Glomerular endothelial cell (primary cell): ENCODE results near the gene C19orf73. TPM values are rescaled to one million over a fixed set of nuclear protein-coding genes. Genes with fewer than 3 reads are reported as not detected.

Experiments used
- DNase-seq: peaks from one replicate; pipeline ENCODE4 v3.0.0-alpha.2; 2011; ENCODE audit warnings: low read depth, low spot score; ENCODE audit errors: extremely low read depth
- total RNA-seq: library from RNA; depleted of rRNA; stranded (reverse); fragments of >200 nt; gene quantifications from 2 replicates; pipeline ENCODE4 v1.2.3, GENCODE V29; 2015

Gene C19orf73
- total RNA-seq, 1 donor from 2014 or later = 3.3 TPM

DNA sequence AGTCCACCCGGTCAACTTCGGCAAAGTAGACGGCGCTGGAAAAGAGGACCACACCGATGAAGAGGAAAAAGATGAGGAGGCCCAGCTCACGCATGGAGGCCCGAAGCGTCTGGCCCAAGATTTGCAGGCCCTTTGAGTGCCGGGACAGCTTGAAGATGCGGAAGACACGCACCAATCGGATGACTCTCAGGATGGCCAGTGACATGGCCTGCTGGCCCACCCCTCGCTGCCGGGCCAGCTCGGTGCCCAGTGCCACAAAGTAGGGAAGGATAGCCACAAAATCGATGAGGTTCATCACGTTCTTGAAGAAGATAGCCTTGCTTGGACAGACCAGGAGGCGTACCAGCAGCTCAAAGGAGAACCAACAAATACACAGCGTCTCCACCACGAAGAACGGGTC, 48.5 kb downstream of the C19orf73 start:
- DNase-seq = no peak

DNA sequence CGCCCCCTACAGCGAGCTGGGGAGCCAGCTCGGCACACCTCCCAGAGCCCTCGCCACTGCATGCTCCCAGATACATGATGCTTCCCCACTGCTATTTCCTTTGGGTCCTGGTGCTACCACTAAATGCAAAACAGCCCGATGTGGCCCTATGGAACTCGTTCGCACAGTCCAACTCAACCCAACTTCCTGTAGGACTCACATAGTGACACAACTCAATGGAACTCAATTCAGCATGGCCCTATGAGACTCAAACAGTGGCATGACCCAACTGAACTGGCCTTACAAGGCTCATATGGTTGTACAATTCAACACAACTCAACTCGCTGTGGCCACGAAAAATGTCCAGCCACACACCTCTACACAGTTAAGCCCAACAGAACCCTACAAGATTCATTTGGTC, 49.9 kb downstream of the C19orf73 start:
- DNase-seq = no peak

Other genes with a start within 250 kb of the C19orf73 start
- gene PPP1R15A, start 246.7 kb downstream of the C19orf73 start, total RNA-seq = 74.2 and 82.8 TPM in 2 replicates
- 0.19 TPM in 1 of 2 replicates, not detected in the other for gene TULP2, start 220.4 kb downstream of the C19orf73 start, total RNA-seq
- gene NUCB1, start 218.8 kb downstream of the C19orf73 start, total RNA-seq = 446 and 494 TPM in 2 replicates
- not detected in 2 replicates for gene DHDH, start 185.4 kb downstream of the C19orf73 start, total RNA-seq
- 208 and 237 TPM in 2 replicates for gene BAX, start 164.3 kb downstream of the C19orf73 start, total RNA-seq
- 2,985 and 5,472 TPM in 2 replicates for gene FTL, start 153.8 kb downstream of the C19orf73 start, total RNA-seq
- 40.0 and 41.5 TPM in 2 replicates for gene GYS1, start 125.8 kb downstream of the C19orf73 start, total RNA-seq
- 132 and 133 TPM in 2 replicates for gene RUVBL2, start 125.3 kb downstream of the C19orf73 start, total RNA-seq
- gene LHB, start 102.1 kb downstream of the C19orf73 start, total RNA-seq = 0.76 TPM in 1 of 2 replicates, not detected in the other
- not detected in 2 replicates for gene CGB3, start 94.8 kb downstream of the C19orf73 start, total RNA-seq
- not detected in 2 replicates for gene CGB2, start 87.3 kb downstream of the C19orf73 start, total RNA-seq
- not detected in 2 replicates for gene CGB1, start 82.2 kb downstream of the C19orf73 start, total RNA-seq
- gene CGB5, start 75.3 kb downstream of the C19orf73 start, total RNA-seq = not detected in 2 replicates
- not detected in 2 replicates for gene CGB8, start 70.0 kb downstream of the C19orf73 start, total RNA-seq
- not detected in 2 replicates for gene CGB7, start 61.4 kb downstream of the C19orf73 start, total RNA-seq
- gene NTF4, start 54.3 kb downstream of the C19orf73 start, total RNA-seq = not detected in 2 replicates
- gene KCNA7, start 46.4 kb downstream of the C19orf73 start, total RNA-seq = 0.06 TPM in 1 of 2 replicates, not detected in the other
- gene SNRNP70, start 33.7 kb downstream of the C19orf73 start, total RNA-seq = 156 and 289 TPM in 2 replicates
- gene LIN7B, start 4.8 kb downstream of the C19orf73 start, total RNA-seq = 5.4 and 7.7 TPM in 2 replicates
- 3.8 and 4.6 TPM in 2 replicates for gene PPFIA3, start 401 bp upstream of the C19orf73 start, total RNA-seq
- gene HRC, start 36.3 kb upstream of the C19orf73 start, total RNA-seq = not detected in 2 replicates
- gene TRPM4, start 38.6 kb upstream of the C19orf73 start, total RNA-seq = 35.5 and 39.5 TPM in 2 replicates
- 1.3 and 2.3 TPM in 2 replicates for gene SLC6A16, start 206.0 kb upstream of the C19orf73 start, total RNA-seq
- not detected in 2 replicates for gene CD37, start 216.3 kb upstream of the C19orf73 start, total RNA-seq
- gene TEAD2, start 243.3 kb upstream of the C19orf73 start, total RNA-seq = 55.2 and 58.0 TPM in 2 replicates
- 0.19 and 1.6 TPM in 2 replicates for gene DKKL1, start 244.7 kb upstream of the C19orf73 start, total RNA-seq